HG02759 (cell line): Measurements from ENCODE around the gene GNG5.
"Not testable (repeated sequence)": the region's sequence is repeated elsewhere in the genome, so short reads cannot be mapped to it uniquely, and the experiment has no call there.

ENCODE experiments used
- ATAC-seq: cut with Tn5 transposase; IDR thresholded peaks from one replicate; pipeline ENCODE4 v1.9.1; 2021; ENCODE audit warnings: mild to moderate bottlenecking, moderate library complexity; ENCODE audit not compliant: unreplicated experiment

The GNG5 gene

GRCh38 chr1:84506002-84506728 lies at the start of gene GNG5, which contains the start of gene SPATA1:
Gene GNG5 (minus strand): TSS chr1:84506581. CDS start chr1:84506091, 490 bp downstream.
Gene SPATA1 (plus strand): TSS chr1:84506386. CDS start chr1:84516360, 9,974 bp downstream.
- ATAC-seq, result peak; percentile 82

- ATAC-seq, result no peak
Observed at GRCh38 chr1:84550826-84551225, 44.4 kb upstream of the GNG5 start.

GRCh38 chr1:84541679-84542078 lies 35.3 kb upstream of the GNG5 start:
- no peak for ATAC-seq

- no peak for ATAC-seq
Observed at GRCh38 chr1:84540759-84541158, 34.4 kb upstream of the GNG5 start.

- no peak for ATAC-seq
Observed at GRCh38 chr1:84539972-84540371, 33.6 kb upstream of the GNG5 start.

DNA sequence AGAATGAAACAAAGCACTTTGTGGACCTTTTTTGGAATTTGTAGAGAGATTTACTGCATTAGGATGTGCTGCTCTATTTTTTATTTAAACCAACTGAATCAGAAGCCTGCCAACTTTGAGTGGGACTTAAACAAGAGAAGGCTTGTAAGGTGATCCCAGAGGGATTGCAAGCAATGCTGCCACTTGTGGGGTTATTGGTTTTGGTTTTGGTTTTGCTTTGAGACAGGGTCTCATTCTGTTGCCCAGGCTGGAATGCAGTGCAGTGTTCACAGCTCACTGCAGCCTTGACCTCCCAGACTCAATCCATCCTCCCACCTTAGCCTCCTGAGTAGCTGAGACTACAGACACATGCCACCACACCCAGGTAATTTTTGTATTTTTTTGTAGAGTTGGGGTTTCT lies 32.2 kb upstream of the GNG5 start:
- peak; percentile 92 for ATAC-seq

DNA sequence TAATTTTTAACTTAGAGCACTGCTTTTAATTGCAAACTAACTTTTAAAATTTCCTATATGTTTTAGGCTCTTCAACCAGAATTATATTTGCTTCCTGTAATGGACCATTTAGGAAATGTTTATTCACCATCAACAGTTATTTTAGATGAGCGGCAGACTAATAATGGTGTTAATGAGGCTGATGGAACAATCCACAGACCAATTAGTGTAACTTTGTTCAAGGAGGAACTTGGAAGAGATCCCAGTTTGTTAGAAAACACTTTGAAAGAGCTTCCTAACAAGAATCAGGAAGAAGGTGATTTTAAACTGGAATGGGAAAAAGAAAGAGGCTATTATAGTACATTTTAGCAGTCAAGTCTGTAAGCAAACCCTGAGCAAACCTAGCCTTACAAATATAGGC lies 19.4 kb upstream of the GNG5 start:
- ATAC-seq, result no peak

DNA sequence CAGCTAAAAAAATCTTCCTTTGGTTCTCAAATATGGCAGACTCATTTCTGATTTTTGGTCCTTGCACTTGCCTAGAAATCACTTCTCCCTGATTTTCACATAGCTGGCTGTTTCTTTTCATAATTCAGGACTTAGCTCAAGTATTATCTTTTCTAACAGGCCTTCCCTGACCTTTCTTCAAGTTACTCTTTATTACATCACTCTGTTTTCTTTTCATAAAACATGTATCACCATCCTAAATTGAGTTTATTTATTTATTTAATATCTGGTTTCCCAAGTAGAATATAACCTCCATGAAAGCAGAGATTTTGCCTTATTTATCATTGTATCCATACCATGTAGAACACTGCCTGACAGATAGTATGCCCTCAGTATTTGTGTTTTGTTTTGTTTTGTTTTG lies 18.2 kb upstream of the GNG5 start:
- ATAC-seq, result no peak

GRCh38 chr1:84510668-84511067 lies 4.3 kb upstream of the GNG5 start:
- no peak for ATAC-seq

DNA sequence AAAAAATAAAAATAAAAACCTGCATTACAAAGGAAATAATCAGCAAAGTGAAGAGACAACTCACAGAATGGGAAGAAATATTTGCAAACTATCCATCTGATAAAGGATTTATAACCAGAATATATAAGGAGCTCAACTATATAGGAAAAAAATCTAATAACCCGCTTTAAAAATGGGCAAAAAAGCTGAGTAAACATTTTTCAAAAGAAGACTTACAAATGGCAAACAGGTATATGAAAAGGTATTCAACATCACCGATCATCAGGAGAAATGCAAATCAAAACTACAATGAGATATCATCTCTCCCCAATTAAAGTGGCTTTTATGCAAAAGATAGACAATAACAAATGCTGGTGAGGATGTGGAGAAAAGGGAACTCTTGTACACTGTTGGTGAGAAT lies 3.8 kb upstream of the GNG5 start:
- no peak for ATAC-seq

DNA sequence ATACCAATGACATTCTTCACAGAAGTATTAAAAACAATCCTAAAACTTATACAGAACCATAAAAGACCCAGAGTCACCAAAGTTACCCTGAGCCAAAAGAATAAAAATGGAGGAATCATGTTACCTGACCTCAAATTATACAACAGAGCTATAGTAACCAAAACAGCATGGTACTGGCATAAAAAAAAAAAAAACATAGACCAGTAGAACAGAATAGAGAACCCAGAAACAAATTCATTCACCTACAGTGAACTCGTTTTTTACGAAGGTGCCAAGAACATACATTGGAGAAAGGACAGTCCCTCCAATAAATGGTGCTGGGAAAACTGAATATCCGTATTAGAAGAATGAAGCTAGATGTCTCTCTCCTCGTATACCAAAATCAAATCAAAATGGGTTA lies 2.6 kb upstream of the GNG5 start:
- no peak for ATAC-seq

DNA sequence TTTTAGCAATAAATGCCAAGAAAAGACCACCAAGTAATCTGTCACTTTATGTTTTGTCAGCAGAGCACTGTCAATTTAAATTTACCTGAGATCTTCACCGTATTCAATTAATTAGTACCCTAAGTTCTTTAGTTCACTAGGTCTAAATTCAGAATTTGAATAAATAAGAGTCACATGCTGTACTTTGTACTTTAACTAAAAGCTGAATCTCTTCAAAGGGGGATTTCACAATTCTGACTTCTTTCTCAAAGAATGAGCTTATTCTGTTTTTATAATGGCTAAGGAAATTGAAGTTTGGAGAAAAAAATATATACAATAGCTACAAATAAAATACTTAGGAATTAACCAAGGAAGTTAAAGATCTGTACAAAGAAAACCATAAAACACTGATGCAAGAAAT lies 2.1 kb upstream of the GNG5 start:
- ATAC-seq, result no peak

GRCh38 chr1:84507887-84508286 lies 1.5 kb upstream of the GNG5 start:
- not testable (repeated sequence) for ATAC-seq

- ATAC-seq, result no peak
Observed at GRCh38 chr1:84506729-84507453, 510 bp upstream of the GNG5 start.

DNA sequence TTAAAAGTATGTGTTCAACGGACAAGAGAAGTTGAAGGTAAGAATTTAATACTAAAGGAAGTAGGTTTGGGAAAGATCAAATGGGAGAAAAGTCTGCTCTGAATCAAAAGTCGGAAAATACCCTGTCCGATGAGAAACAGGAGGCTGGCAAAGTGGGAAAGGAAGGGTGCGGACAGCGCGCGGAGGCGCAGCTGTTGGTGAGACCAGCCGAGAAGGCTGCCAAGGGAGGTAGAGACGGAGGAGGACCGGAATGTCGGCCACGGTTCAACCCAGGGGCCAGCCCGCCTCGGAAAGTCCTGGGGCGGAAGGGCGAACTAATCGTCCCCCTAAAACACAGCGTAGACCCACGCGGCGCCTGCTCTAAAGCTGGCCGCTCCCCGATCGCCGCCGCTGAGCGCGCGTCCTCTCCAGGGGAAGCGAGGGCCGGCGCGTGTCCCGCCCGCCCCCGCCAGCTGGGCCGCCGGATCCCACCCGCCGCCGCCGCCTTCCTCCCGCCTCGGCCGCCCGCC lies 834 bp downstream of the GNG5 start:
- peak; percentile 43 for ATAC-seq

DNA sequence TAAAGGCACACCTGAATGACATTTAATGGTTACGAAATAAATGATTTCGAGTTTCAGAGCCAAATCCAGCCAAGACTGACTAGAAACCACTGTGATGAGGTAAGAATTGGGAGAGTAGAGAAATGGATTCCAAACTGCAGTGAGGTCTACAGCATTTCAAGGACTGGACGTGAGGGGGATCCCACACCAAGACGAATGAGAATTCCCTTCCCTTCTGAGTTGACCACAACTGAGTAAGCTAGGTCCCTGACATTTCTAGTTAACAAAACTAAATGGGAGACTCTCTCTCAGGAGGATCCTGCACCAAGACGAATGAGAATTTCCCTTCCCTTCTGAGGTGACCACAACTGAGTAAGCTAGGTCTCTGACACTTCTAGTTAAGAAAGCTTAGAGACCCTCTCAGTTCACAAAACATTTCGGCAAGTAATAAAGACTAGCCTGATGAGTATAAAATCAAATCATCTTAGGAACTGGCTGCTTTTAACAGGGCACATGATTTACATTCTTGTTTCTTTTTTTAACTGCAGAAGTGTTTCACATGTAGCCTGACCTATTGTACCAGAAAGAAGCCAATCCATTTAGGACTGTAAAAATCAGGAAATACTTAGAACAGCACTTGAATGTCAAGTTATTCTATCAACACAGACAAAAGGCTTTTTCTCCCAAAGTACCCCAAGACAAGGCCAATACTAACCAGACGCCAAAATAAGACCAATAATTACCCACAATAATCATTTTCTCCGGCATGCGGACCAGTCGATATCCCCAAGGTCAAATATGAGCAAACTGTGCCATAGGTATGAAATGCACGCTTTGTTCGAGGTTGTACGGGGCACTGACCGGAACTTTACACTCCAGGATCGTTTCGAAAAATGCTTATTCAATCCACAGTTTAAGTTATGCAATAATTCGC lies 1.5 kb downstream of the GNG5 start:
- no peak for ATAC-seq

DNA sequence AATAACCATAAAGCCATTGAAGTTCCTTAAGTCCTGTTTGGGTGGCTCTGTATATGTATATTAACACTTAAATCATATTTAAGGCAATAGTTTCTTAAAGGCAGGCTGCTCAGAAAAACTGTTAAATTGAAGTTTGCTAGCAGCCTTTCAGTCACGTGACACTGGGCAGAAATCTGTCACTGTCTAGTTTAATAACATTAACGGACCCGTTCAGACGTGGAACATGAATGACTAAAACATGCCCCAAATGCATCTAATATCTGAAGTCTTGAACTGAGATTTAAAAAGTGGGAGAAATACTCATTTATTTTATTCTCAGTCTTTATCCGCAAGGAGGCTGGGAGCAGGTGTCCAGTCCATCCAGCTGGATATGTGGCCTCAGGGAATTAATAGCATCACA lies 3.5 kb downstream of the GNG5 start:
- no peak for ATAC-seq

GRCh38 chr1:84497631-84498275 lies 8.6 kb downstream of the GNG5 start:
- ATAC-seq, result no peak

DNA sequence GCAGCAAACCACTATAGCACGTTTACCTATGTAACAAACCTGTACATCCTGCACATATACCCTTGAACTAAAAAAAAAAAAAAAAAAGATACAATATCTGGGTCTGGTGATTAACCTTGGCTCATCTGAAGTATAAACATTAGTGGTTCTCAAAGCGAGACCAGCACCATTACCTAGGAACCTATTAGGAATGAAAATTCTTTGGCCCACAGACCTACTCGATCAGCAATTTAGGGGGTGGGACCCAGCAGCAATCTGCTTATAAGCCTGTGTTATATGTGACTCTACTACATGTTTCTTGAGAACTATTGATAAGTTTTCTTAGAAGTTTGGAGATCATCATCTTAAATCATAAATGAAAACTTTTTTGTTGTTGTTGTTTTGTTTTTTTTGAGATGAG lies 9.9 kb downstream of the GNG5 start:
- no peak for ATAC-seq

- ATAC-seq, result no peak
Observed at GRCh38 chr1:84493747-84494146, 12.6 kb downstream of the GNG5 start.

GRCh38 chr1:84492726-84493125 lies 13.7 kb downstream of the GNG5 start:
- no peak for ATAC-seq
